ENCODE data around the gene PSAP.
A peak's percentile ranks its signal among the peaks of the same experiment; 100 is the strongest.
"Not testable (repeated sequence)": the region's sequence is repeated elsewhere in the genome, so short reads cannot be mapped to it uniquely, and the experiment has no call there.

The PSAP gene

GRCh38 chr10:71873582-71874211 is 22.6 kb upstream of the PSAP start:
- no peak for FAIRE-seq

- FAIRE-seq: not testable (repeated sequence)
These were observed 18.6 kb upstream of the PSAP start for GRCh38 chr10:71869601-71870000.

GRCh38 chr10:71868192-71868697 is 17.2 kb upstream of the PSAP start:
- no peak for FAIRE-seq

GRCh38 chr10:71865561-71866041 is 14.6 kb upstream of the PSAP start:
- FAIRE-seq: no peak

GRCh38 chr10:71864911-71865361 is 13.9 kb upstream of the PSAP start:
- FAIRE-seq: no peak

- FAIRE-seq: no peak
These were observed 12.2 kb upstream of the PSAP start for GRCh38 chr10:71863203-71863602.

GRCh38 chr10:71860243-71861029 is 9.4 kb upstream of the PSAP start:
- peak; percentile 92 for FAIRE-seq

GRCh38 chr10:71857934-71858890 is 7.2 kb upstream of the PSAP start:
- no peak for FAIRE-seq

GRCh38 chr10:71856619-71857018 is 5.6 kb upstream of the PSAP start:
- FAIRE-seq: no peak

GRCh38 chr10:71854031-71854430 is 3.0 kb upstream of the PSAP start:
- FAIRE-seq: no peak

GRCh38 chr10:71852355-71852937 is 1.4 kb upstream of the PSAP start:
- no peak for FAIRE-seq

- FAIRE-seq: not testable (repeated sequence)
These were observed 529 bp upstream of the PSAP start for GRCh38 chr10:71851465-71852095.

GRCh38 chr10:71850021-71850742 is 869 bp downstream of the PSAP start:
- FAIRE-seq: no peak

GRCh38 chr10:71849461-71849908 is 1.6 kb downstream of the PSAP start:
- FAIRE-seq: no peak

GRCh38 chr10:71848325-71849275 is 2.5 kb downstream of the PSAP start:
- FAIRE-seq: no peak

- no peak for FAIRE-seq
These were observed 3.6 kb downstream of the PSAP start for GRCh38 chr10:71847418-71847817.

- no peak for FAIRE-seq
These were observed 4.2 kb downstream of the PSAP start for GRCh38 chr10:71846816-71847215.

GRCh38 chr10:71845410-71846405 is 5.3 kb downstream of the PSAP start:
- no peak for FAIRE-seq

GRCh38 chr10:71844695-71845094 is 6.4 kb downstream of the PSAP start:
- no peak for FAIRE-seq

All from A204.1 (cell line).